ENCODE measurements around the gene LCE1F.

LCE1F gene

DNA sequence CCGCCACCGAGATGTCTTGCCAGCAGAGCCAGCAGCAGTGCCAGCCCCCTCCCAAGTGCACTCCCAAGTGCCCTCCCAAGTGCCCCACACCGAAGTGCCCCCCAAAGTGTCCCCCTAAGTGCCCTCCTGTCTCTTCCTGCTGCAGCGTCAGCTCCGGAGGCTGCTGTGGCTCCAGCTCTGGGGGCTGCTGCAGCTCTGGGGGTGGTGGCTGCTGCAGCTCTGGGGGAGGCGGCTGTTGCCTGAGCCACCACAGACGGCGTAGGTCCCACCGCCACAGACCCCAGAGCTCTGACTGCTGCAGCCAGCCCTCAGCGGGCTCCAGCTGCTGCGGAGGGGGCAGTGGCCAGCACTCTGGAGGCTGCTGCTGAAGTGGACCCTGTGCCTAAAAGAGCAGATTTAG is 1.4 kb downstream of the LCE1F start:
- DNase-seq (ENCODE audit: low read depth in 2 of 2) = no peak

DNA sequence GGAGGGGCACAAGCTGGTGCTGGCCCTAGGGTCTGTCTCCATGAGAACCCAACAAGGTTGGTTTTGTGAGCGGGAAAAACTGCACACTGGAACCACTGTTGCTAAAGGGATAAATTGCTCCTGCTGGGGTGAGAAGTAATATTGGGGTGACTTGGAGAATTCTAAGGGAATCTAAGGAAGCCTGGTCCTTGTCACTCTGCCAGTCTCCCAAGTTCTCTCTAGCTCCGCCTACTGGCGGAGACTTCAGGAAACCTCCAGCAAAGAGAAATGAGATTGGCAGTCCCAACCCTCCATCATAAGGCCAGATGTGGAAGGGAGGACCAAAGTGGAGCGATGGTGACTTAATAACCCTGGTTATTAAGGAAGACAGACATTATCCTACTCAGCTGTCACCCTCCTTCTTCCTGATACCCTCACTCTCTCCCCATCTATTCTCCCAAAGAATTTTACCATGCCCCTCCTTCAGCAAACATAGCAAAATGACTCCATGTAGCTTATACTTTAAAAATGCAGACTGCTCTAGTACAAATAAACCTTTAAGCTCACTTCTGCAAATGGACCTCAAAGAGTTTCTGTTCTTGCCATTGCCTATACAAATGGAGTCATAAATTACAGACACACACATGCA is 2.7 kb downstream of the LCE1F start:
- no peak for DNase-seq (ENCODE audit: low read depth in 2 of 2)

DNA sequence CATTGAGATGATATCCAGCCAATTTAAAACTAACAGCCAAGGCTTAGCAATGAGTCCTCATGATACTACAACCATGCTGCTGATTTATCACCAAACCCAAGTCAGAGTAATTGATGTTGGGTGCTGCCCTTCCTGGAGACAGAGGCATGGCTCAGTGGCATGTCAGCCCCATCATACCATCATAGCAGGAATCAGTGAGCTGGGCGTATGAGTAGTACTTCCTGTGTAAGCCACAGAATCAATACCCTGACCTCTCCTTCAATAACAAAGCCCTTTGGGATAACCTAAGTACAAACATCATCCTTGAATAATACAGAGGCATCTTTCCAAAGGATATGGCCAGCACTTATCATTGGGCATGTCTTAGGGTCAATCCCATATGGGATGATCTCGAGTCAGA is 8.2 kb downstream of the LCE1F start:
- no peak for DNase-seq (ENCODE audit: low read depth in 2 of 2)

DNA sequence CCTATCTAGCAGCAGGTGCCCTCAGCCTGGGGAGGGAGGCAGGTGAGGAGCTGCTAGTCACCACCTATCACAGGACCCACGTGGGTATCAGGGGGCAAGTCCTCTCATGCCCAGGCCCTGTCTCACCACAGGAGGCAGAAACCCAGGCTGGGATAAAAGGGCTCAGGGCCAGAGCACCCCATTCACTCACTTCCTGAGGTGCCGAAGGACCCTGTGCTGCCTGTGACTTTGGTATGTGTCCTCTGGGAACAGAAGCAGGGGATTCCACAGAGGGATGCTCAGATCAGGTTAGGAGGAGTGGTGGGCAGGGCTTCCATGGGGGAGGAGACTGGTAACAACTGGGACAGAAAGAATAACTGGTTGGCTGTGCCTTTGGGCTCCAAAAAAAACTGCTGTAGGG is 11.1 kb downstream of the LCE1F start, which contains the start of gene LCE1E:
TSS of gene LCE1E (plus strand) at position 181 of the 400 bp plus-strand sequence. CDS start 1,043 bp downstream, outside the sequence.
- no peak for DNase-seq (ENCODE audit: low read depth in 2 of 2)

DNA sequence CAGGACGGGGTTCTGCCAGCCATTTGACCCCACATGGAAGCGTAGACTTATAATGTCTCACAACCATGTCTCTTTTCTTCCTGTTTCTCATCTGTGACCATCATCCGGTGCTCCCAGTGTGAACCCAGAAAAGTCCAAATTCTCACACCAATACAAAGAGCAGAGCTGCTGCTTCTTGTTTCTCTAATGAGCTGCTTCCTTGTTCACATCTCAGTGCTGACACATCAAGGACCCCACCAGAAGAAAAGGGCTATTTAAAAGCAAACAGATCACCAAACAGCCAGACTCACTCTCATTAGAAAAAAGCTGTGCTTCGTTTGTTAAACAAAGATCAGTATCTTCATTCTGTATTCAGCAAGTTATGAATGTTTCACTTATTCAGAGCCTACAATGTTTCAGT is 20.7 kb downstream of the LCE1F start:
- DNase-seq (ENCODE audit: low read depth in 2 of 2) = no peak

DNA sequence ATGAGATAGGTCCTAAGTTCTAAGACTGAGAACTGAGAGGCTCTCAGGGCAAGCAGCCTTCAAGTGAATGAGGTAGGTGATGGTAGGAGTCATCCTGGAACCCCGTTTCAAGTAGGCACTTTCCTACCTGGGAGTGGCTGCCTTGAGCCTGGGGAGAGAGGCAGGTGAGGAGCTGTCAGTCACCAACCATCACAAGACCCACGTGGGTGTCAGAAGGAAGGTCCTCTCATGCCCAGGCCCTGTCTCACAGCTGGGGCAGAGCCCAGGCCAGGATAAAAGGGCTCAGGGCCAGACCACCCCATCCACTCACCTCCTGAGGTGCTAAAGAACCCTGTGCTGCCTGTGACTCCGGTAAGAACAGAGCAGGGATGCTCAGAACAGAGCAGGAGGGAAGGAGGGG is 21.5 kb downstream of the LCE1F start, which contains the start of gene LCE1D:
TSS of gene LCE1D (plus strand) at position 301 of the 400 bp plus-strand sequence. CDS start 1,074 bp downstream, outside the sequence.
- DNase-seq (ENCODE audit: low read depth in 2 of 2) = no peak

DNA sequence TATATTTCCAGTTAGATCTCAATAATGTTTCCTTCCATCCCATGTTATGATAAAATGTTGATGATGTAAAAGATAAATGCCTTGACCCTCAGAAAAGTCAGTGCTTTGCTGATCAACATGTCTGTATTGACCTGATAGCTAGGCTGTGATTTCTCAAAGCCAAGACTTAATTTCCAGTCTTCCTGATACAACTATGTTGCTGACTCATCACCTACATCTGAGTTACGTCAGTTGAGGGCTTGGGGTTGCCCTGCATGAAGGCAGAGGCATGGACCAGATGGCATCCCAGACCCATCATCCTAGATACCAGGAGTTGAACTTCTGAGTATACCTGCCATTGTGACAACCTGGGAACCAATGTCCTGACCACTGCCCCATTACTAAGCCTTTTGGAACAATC is 26.4 kb downstream of the LCE1F start:
- DNase-seq (ENCODE audit: low read depth in 2 of 2) = no peak

DNA sequence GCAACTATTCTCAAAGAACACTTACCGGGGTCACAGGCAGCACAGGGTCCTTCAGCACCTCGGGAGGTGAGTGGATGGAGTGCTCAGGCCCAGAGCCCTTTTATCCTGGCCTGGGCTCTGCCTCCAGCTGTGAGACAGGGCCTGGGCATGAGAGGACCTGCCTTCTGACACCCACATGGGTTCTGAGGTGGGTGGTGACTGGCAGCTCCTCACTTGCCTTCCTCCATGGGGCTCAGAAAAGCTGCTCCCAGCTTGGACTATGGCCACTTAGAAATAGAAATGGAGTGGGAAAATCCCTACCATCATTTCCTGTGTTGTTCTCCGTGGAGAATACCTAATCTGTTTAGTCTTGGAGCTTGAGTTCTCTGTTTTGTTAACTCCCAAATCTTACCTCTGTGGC is 31.6 kb downstream of the LCE1F start, which contains the start of gene LCE1C:
TSS of gene LCE1C (minus strand) at position 76 of the 400 bp plus-strand sequence. CDS start 1,173 bp downstream, outside the sequence.
- no peak for DNase-seq (ENCODE audit: low read depth in 2 of 2)

DNA sequence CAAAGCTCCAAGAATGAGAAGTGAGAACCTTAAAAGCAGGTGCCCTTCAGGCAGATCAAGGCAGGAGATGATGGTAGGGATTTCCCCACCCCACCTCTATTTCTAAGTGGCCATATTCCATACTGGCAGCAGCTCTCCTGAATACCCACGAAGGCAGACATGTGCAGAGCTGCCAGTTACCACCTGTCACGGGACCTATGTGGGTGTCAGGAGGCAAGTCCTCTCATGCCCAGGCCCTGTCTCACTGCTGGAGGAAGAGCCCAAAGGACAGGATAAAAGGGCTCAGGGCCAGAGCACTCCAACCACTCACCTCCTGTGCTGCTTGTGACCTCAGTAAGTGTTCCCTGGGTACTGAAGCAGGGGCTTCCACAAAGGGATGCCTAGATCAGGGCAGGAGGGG is 36.1 kb downstream of the LCE1F start:
- no peak for DNase-seq (ENCODE audit: low read depth in 2 of 2)

DNA sequence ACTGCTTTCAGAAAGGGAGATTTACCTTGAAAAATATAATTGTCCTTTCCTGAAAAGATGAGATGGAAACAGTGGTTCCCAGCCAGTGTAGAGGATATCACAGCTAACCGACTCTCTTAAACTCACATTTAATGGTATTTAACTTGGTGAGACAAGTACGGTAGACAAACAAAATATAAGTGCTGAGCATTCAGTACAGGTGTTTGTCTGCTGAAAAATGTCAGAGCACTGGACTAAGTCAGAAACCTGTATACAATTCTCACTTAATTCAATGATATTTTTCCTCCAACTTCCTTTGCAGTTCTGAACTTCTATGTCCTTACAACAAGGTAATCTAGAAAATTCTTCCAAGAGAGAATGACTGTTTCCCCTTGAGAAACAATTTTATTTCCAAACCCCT is 36.7 kb downstream of the LCE1F start, which contains the start of gene LCE1B:
TSS of gene LCE1B (plus strand) at position 301 of the 400 bp plus-strand sequence. CDS start 476 bp downstream, outside the sequence.
- no peak for DNase-seq (ENCODE audit: low read depth in 2 of 2)

DNA sequence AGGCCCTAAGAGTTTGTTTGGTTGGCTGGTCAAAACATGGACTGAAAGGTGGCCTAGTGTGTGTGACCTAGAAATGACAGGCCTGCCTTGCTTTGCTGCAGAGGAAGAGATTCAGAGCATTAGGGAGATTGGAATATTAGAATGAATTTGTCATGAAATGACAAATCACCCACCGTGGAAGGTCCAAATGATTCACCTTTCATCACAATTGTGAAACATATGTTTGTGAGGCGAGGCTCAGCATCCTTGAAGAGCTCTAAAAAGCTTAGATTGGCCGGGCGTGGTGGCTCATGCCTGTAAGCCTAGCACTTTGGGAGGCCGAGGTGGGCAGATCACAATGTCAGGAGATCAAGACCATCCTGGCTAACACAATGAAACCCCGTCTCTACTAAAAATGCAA is 42.4 kb downstream of the LCE1F start:
- no peak for DNase-seq (ENCODE audit: low read depth in 2 of 2)

DNA sequence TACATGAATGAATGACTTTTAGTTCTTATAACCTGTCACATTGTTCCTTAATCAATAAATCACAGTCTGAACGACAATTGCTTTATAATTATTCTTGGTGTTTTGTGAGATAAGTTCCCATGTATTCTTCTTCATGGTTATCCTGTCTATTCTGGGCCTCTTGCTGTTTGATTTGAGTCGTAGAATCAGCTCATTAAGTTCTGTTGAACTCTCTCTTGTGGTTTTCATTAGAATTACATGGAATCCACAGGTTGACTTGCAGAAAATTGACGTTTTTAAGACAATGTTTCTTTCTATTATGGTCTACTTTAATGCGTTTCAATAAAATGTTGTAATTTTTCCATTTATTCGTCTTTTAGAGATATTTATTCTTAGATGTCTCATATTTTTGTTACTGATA is 48.4 kb downstream of the LCE1F start:
- no peak for DNase-seq (ENCODE audit: low read depth in 2 of 2)

DNA sequence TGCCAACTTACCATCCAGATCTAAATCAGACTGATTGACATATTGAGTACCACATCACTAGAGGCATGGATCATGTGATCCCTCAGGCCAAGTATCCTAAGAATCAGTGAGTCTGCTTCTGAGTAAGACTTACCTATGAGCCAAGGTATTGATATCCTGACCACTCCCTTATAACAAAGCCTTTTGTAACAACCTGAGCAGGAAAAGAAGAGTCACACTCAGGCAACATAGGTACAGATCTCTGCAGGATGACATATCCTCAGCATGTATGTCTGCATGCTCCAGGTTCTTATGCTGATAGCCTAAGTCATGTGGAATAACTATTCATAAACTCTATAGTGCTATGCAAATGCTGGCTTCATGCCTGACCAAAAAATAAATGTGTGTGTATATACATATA is 50.0 kb downstream of the LCE1F start:
- no peak for DNase-seq (ENCODE audit: low read depth in 2 of 2)

Data from stimulated activated CD4-positive, alpha-beta T cell treated with anti-CD3 and anti-CD28 coated beads, Interleukin-12 subunit alpha, Interleukin-12 subunit beta, amount 100 ng/mL, for 24 hours (primary cell).